Neural crest cell (in vitro differentiated cells): ENCODE data around the gene UNK. TPM values are rescaled to one million over a fixed set of nuclear protein-coding genes. Genes with fewer than 3 reads are reported as not detected.

ENCODE experiments used
- DNase-seq: peaks from one replicate; pipeline ENCODE4 v3.0.0; 2021; ENCODE audit warnings: low read depth, mixed read lengths, low spot score
- H3K27ac Mint-ChIP-seq: one replicate; pipeline ENCODE4 v1.8.0; 2021; ENCODE audit warnings: mild to moderate bottlenecking, mixed read lengths; ENCODE audit not compliant: unreplicated experiment
- H3K27me3 Mint-ChIP-seq: 2 replicates; pipeline ENCODE4 v1.8.0; 2021; ENCODE audit warnings: low read depth, mild to moderate bottlenecking, mixed read lengths
- H3K36me3 Mint-ChIP-seq: 2 replicates; pipeline ENCODE4 v1.8.0; 2021; ENCODE audit warnings: low read depth, mild to moderate bottlenecking, mixed read lengths
- H3K4me1 Mint-ChIP-seq: 2 replicates; pipeline ENCODE4 v1.8.0; 2021; ENCODE audit warnings: mixed read lengths
- H3K4me3 Mint-ChIP-seq: one replicate; pipeline ENCODE4 v1.8.0; 2021; ENCODE audit warnings: mild to moderate bottlenecking, mixed read lengths
- H3K9me3 Mint-ChIP-seq: 2 replicates; pipeline ENCODE4 v1.8.0; 2021; ENCODE audit warnings: mixed read lengths
- CTCF ChIP-seq: fragments of 200-600 bp; sonication (generic); conservative IDR thresholded peaks from 2 replicates; pipeline ENCODE4 v1.5.0; 2021; ENCODE audit warnings: antibody characterized with exemption, mild to moderate bottlenecking
- total RNA-seq: library from RNA; stranded (reverse); gene quantifications from 2 replicates; pipeline ENCODE4 v1.2.1, GENCODE V29; 2021

UNK gene
- total RNA-seq, 1 donor from 2014 or later: 49.3 TPM

GRCh38 chr17:75812096-75813013 is 27.7 kb downstream of the UNK start:
- Mint-ChIP-seq H3K27me3 (no peaks in the 10 kb centered on the region), H3K4me1 (no peaks in the 10 kb centered on the region), H3K4me3 (no peak overlapping the region), H3K27ac (no peak overlapping the region), H3K36me3 (peaks cover 3% of the 10 kb centered on the region), H3K9me3 (no peaks in the 10 kb centered on the region)
- TF ChIP-seq CTCF: no peak
- no peak for DNase-seq

GRCh38 chr17:75813081-75814020 is 28.7 kb downstream of the UNK start:
- H3K27ac Mint-ChIP-seq: no peak overlapping the region
- no peak for DNase-seq
- TF ChIP-seq CTCF: no peak
- no peaks in the 10 kb centered on the region for H3K9me3 Mint-ChIP-seq
- H3K36me3 Mint-ChIP-seq: peaks cover 3% of the 10 kb centered on the region
- H3K4me3 Mint-ChIP-seq: no peak overlapping the region
- no peaks in the 10 kb centered on the region for H3K4me1 Mint-ChIP-seq
- no peaks in the 10 kb centered on the region for H3K27me3 Mint-ChIP-seq

- no peaks in the 10 kb centered on the region for H3K27me3 Mint-ChIP-seq
- H3K36me3 Mint-ChIP-seq: peaks cover 3% of the 10 kb centered on the region
- no peak overlapping the region for H3K27ac Mint-ChIP-seq
- no peaks in the 10 kb centered on the region for H3K4me1 Mint-ChIP-seq
- no peak for TF ChIP-seq CTCF
- no peaks in the 10 kb centered on the region for H3K9me3 Mint-ChIP-seq
- no peak overlapping the region for H3K4me3 Mint-ChIP-seq
- no peak for DNase-seq
Measured at GRCh38 chr17:75814021-75814395, 29.4 kb downstream of the UNK start.

DNA sequence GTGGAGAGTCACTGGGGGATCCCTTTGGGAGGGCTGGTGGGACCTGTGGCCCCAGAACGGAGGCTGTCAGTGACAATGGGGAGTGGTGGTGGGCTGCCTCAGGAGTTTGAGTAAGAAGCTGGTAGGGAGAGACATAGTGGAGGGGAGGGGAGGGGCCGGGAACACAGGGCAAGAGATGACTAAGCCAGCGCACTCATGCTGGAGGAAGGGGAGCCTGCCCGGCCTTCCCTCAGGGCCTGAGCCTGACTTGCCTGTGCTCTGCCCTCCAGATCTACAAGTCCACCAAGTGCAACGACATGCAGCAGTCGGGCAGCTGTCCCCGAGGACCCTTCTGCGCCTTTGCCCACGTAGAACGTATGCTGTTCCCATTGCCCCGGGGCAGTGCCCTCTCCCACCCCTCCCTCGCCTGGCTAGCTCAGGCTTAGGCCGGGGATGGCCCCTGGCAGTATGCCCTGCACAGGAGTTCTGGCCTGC is 30.3 kb downstream of the UNK start:
- no peak for TF ChIP-seq CTCF

GRCh38 chr17:75815399-75815798 is 30.8 kb downstream of the UNK start:
- no peak for DNase-seq
- Mint-ChIP-seq H3K9me3 (no peaks in the 10 kb centered on the region), H3K4me1 (no peaks in the 10 kb centered on the region), H3K4me3 (no peak overlapping the region), H3K36me3 (peaks cover 5% of the 10 kb centered on the region), H3K27ac (no peak overlapping the region), H3K27me3 (no peaks in the 10 kb centered on the region)
- no peak for TF ChIP-seq CTCF

More for the DNA sequence above, 30.3 kb downstream of the UNK start:
- no peaks in the 10 kb centered on the region for H3K27me3 Mint-ChIP-seq
- H3K9me3 Mint-ChIP-seq: no peaks in the 10 kb centered on the region
- no peak for DNase-seq
- peaks cover 5% of the 10 kb centered on the region for H3K36me3 Mint-ChIP-seq
- peak overlapping the region; percentile 35 for H3K27ac Mint-ChIP-seq
- no peaks in the 10 kb centered on the region for H3K4me1 Mint-ChIP-seq
- no peak overlapping the region for H3K4me3 Mint-ChIP-seq
